T47D (cell line): ENCODE measurements around the gene MATN1.

Experiments
- DNase-seq, 2 experiments: peaks; one replicate each; pipeline versions ENCODE4 v3.0.0 to v3.0.0-alpha.2; 2011 to 2012; ENCODE audit warnings: low read depth in 1 of 2, low spot score in 1 of 2
- JUND ChIP-seq: IDR thresholded peaks from 2 replicates; pipeline ENCODE4 v1.6.1; 2012; ENCODE audit warnings: low read depth
- in situ Hi-C: cut with HindIII; loops from 2 replicates; pipeline ENCODE4 v1.10.0; 2016; ENCODE audit warnings: low sequenced_read_pairs, low pct_unique_long_range_greater_than_20kb

MATN1 gene

DNA sequence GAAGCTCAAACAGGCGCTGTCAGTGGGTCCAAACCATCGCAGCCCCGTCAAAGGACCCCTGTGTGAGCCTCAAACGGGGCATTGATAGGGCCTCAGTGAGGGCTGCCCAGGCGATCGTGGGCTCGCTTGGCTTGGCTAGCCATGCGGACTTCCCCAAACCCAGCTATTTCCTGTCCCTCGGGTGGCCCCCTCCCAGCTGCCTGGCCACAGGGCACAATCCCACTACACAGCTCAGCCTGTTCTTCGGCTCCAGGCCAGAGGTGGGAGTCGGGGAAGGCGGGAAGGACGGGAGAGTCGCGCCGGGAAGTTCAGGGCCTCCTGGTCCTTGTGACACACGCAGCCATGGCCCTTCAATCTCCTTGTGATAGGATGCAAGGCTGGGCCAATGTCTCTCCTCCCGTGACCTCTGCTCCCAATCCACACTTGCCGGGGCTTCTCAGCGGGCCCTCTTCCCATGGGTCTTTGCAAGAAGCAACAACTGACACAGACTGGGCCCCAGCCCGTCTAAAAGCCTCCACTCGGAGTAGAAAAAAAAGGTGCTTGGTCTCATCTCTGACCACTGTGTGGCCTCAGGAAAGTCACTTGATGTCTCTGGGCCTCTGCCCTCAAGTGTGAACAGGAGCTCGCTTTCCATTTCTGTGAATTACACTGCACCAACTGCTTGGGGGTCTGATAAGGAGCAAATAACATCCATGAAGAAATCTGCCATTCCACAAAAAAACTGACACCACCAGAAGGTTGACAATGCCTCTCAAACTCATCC lies 7.1 kb upstream of the MATN1 start:
- no peak for TF ChIP-seq JUND
- DNase-seq = no peak
- in situ Hi-C loops = no loop called here

- DNase-seq = no peak
- no peak for TF ChIP-seq JUND
- in situ Hi-C loops = no loop called here
These were observed 6.5 kb upstream of the MATN1 start for GRCh38 chr1:30729901-30730300.

GRCh38 chr1:30728832-30729638 lies 5.7 kb upstream of the MATN1 start:
- in situ Hi-C loops = no loop called here
- TF ChIP-seq JUND = no peak
- no peak for DNase-seq

GRCh38 chr1:30728340-30728739 lies 5.0 kb upstream of the MATN1 start:
- in situ Hi-C loops = no loop called here
- no peak for DNase-seq
- TF ChIP-seq JUND = no peak

DNA sequence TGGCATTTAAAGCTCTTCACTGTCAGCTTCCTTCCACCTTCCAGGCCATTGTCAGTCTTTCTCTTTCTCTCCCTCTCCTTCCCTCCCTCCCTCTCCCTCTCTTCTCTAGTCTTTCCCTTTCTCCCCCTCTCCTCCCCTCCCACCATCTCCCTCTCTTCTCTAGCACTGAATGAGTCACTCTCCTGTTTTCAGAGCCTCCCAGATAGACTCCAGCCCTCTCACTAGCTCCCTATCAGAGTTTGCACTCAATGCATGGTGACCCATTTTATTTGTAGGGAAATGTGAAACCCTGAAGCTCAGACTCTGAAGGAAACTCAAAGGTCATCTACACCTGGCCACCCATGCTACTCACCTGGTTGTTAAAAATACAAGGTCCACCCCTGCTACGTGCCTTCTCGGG lies 4.4 kb upstream of the MATN1 start:
- no peak for TF ChIP-seq JUND
- in situ Hi-C loops = no loop called here
- no peak for DNase-seq

GRCh38 chr1:30726773-30727684 lies 3.6 kb upstream of the MATN1 start:
- in situ Hi-C loops = no loop called here
- no peak for TF ChIP-seq JUND
- no peak for DNase-seq

- no peak for TF ChIP-seq JUND
- DNase-seq = no peak
- in situ Hi-C loops = no loop called here
These were observed 2.9 kb upstream of the MATN1 start for GRCh38 chr1:30726236-30726635.

DNA sequence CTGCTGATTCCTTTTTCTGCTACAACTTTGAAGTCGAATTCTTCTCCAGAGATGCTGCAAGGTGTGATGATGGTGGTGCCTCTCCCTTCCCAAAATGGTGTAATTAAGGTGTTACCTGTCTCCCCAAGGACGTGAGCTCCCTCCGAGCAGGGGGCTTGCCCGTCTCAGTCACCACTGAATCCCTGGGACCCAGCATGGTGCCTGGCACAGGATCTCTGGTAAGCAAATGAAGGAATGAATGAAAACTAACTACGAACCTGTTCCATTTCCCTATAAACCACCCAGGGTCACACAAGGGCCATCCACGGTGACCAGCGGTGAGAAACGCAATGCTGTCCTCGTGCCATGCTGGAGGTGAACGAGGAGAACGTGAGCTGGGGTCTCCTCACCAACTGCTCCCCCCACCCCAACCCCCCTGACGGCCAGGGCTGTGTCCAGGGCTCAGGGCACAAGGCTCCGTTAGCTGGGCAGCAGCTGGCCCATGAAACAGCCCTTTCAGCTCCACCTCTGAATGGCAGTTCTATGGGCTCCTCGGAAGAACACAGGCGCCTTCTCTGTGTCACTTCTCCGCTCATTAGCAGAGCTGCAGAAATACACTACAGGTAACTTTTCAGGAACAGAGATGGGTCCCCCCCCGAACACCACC lies 2.2 kb upstream of the MATN1 start:
- no peak for DNase-seq
- TF ChIP-seq JUND = no peak
- in situ Hi-C loops = no loop called here

DNA sequence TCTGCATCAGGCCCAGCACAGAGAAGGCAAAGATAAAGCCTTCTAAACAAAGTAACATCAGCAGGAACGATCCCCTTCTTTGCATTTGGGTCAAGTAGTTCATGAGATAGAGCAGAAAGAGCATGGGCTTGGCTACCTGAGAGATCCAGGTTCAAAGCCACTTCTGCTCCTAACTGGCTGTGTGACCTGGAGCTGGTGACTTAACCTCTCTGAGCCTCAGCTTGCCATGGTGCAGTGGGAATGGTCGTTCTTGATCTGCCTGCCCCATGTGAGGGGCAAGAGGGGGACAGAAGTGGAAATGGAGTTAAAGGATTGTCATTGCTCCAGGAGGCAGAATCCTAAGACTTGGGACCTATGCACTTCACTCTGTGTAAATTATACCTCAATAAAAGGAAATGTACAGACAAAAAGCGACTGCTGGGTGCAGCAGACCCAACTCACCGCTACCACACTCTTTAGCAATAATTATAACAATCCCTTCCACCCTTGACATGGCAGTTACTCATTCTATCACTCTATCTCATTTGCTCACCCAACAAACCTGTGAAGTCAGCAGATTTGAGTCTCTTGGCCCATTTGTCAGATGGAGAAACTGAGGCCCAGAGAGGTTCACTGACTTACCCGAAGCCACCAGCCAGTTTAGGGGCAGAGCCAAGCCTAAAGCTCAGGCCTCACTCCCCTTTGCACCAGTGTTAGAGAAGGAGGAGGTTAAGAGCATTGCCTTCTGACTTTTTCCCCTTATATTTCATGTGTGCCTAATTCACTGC lies 1.5 kb upstream of the MATN1 start:
- in situ Hi-C loops = no loop called here
- no peak for DNase-seq
- TF ChIP-seq JUND = no peak

DNA sequence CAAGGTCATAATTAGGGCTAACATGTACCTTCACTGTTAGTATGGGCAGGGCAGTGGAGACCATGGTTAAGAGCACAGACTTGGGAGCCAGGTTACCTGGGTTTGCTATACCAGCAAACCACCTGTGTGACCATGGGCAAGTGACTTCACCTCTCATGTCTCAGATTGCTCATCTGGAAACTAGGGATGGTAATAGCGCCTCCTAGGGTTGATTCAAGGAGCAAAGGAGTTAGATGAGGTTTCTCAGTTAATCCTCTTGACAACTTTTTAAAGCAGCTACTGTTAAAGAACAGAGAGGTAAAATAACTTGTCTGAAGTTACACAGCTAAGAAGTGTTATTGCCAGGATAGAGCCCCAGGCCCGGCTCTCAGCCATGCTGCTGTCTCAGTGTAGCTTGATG lies 790 bp upstream of the MATN1 start:
- in situ Hi-C loops = no loop called here
- TF ChIP-seq JUND = no peak
- DNase-seq = no peak

- in situ Hi-C loops = no loop called here
- TF ChIP-seq JUND = no peak
- DNase-seq = peak in 1 of 2 experiments; percentile 32
These were observed 1.4 kb downstream of the MATN1 start for GRCh38 chr1:30721812-30722537.
